HG02870 (cell line): ENCODE results near the gene POU5F1.
"Not testable (repeated sequence)": the region's sequence is repeated elsewhere in the genome, so short reads cannot be mapped to it uniquely, and the experiment has no call there.

Source experiments
- ATAC-seq: cut with Tn5 transposase; IDR thresholded peaks from one replicate; pipeline ENCODE4 v1.9.1; 2021; ENCODE audit warnings: mild to moderate bottlenecking, moderate library complexity; ENCODE audit not compliant: unreplicated experiment

POU5F1 gene

DNA sequence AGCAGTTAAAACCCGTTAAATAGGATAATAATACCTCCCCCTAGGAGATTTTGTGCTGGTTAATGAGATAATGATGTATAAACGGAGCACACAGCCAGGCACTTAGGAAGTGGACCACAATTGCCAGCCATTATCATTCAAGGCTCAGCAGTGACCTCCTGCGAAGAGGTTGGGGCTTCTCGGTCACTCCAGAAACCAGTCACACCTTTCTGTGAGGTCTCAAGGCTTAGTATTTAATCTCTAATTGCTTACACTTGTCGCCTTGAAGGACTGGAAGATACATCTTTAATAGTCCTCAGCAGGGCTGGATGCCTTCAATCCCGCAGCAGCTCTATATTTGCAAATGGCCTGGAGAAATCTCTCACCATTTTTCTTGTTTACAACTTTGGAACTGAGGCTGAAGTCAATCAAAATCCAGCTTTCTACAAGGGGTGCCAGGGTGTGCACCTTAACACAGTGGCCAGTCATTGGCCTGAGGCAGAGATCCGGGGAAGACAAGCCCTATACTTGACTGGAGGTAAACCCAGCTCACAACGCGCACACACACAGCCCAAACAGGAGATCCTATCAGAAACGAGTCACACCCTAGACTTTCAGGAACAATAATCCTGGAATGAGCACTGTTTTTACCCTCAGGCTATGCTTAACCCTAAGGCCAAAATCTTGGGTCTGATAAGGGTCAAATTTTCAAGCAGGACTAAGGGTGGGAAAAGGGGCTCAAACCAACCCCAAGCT is 1.2 kb downstream of the POU5F1 start:
- ATAC-seq, result no peak

DNA sequence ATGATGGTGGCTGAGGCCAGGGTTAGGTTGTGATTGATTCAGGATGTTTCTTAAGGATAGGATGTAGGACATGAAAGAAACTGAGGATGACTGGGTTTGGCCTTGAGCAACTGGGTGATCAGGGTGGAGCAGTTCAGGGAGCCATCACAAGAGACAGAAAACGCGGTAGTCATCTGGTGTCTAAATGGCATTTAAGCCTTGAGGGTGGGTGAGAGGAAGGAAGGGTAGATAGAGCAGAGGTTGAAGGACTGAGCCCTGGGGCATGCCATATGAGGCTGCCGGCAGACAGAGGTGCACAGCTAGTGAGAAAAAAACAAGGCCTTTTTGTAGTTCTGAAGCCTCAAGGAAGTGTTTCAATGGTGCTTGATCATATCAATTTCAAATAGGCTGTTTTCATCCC is 1.9 kb downstream of the POU5F1 start:
- ATAC-seq, result no peak

DNA sequence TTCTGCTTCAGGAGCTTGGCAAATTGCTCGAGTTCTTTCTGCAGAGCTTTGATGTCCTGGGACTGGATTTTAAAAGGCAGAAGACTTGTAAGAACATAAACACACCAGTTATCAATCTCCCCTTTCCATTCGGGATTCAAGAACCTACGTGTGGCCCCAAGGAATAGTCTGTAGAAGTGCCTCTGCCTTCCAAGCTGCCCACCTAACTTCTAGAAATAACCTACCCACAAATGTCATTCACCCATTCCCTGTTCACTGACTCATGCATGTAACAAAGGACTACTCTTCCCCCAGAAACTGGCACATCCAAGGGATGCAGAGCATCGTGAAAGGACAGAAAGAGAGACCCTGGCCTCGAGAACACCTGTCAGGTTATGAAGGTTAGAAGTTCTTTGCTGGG is 4.5 kb downstream of the POU5F1 start:
- ATAC-seq, result no peak

DNA sequence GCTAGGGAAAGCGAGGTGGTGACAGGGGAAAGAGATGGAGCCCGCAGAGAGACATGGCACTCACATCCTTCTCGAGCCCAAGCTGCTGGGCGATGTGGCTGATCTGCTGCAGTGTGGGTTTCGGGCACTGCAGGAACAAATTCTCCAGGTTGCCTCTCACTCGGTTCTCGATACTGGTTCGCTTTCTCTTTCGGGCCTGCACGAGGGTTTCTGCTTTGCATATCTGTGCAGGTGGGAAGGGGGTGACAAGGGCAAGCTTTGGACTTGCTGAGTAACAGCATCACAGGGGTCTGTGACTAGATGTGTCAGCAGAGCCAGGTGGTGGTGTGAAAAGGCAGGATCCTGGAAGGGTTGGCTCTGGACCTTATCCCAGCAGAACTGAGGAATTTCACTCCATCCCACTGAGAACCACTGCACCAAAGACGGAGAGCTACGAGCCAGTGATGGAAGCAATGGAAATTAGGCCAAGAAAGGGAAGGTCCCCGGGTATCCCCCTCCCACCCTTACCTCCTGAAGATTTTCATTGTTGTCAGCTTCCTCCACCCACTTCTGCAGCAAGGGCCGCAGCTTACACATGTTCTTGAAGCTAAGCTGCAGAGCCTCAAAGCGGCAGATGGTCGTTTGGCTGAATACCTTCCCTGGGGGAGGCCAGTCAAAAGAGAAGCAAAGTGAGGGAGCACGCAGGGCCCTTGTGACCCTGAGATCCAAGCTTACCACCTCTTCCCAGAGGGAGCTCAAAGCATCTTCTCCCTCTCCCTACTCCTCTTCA is 5.2 kb downstream of the POU5F1 start:
- peak; percentile 68 for ATAC-seq

DNA sequence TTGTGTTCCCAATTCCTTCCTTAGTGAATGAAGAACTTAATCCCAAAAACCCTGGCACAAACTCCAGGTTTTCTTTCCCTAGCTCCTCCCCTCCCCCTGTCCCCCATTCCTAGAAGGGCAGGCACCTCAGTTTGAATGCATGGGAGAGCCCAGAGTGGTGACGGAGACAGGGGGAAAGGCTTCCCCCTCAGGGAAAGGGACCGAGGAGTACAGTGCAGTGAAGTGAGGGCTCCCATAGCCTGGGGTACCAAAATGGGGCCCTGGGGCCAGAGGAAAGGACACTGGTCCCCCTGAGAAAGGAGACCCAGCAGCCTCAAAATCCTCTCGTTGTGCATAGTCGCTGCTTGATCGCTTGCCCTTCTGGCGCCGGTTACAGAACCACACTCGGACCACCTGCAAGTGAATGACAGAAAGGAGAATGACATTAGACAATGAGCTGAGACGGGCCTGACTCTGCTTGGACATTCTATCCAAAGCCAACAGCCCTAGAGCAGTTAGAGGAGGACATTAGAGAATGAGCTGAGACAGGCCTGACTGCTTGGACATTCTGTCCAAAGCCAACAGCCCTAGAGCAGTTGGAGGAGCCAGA is 5.9 kb downstream of the POU5F1 start:
- not testable (repeated sequence) for ATAC-seq

DNA sequence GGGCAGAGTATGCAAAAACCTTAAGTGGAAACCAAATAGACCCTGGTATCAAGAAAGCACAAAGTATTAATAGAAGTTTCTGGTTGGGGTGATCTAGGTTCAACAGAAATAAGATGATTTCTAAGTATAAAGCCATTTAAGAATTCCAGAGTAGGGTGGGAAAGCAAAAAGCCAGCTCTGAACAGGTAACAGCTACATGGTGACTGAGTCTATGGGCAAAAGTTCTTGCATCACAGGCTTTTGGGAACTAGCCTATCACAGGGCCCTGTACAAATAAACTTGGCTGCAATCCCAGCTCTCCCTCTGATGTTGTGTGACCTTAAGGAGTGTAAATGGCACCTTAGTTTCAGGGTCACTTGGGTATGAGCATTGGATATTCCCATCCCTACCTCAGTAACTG is 6.6 kb downstream of the POU5F1 start:
- ATAC-seq, result no peak

DNA sequence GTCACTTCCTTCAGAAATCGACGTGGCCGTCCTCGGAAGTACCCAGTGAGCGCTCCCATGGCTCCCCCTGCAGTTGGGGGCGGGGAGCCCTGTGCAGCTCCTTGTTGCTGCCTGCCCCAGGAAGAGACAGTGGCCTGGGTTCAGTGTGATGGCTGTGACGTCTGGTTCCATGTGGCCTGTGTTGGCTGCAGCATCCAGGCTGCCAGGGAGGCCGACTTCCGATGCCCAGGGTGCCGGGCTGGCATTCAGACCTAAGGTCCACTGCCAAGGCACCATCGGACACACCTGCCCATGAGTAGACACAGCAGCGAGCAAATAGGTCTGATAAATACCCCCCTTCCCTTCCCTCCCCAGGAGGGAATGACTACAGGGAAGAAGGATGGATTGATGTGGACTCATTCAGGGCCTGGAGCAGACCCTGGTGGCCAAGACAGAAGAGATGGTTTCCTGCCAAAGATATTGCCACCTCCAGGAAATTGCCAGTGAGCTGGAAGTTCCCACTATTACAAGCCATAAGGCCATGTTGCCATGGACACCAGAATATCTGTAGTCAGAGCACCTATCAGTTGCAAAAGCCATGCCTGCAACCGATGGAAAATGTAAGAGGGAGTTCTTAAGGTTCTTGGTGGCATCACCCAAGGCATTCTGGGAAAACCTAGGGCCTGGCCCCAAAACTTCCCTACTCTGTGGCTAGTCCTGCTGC is 7.9 kb downstream of the POU5F1 start:
- ATAC-seq, result no peak

DNA sequence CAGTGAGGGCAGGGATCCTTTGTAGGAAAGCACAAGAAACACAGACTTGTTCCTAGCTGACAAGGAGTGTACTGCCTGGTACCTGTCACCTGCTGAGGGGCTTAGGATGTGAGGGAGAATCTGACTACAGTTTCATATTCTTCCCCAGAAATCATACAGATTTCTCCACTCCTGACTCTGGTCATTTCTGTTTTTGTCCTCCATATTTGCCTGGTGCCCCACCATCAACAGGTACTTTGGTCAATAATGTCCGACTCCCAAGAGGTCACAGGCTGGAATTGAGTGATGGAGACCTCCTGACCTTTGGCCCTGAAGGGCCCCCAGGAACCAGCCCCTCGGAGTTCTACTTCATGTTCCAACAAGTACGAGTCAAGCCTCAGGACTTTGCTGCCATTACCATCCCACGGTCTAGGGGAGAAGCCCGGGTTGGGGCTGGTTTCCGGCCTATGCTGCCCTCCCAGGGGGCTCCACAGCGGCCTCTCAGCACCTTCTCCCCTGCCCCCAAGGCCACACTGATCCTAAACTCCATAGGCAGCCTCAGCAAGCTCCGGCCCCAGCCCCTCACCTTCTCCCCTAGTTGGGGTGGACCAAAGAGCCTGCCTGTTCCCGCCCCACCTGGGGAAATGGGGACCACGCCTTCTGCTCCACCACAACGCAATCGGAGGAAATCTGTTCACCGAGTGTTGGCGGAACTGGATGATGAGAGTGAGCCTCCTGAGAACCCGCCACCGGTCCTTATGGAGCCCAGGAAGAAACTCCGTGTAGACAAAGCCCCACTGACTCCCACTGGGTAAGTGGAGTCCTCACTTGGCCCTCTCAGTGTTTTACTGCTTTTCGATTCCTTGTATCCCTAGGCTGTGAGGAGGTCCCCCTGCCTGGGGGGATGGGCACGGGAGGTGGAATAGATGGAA is 9.0 kb downstream of the POU5F1 start:
- no peak for ATAC-seq

DNA sequence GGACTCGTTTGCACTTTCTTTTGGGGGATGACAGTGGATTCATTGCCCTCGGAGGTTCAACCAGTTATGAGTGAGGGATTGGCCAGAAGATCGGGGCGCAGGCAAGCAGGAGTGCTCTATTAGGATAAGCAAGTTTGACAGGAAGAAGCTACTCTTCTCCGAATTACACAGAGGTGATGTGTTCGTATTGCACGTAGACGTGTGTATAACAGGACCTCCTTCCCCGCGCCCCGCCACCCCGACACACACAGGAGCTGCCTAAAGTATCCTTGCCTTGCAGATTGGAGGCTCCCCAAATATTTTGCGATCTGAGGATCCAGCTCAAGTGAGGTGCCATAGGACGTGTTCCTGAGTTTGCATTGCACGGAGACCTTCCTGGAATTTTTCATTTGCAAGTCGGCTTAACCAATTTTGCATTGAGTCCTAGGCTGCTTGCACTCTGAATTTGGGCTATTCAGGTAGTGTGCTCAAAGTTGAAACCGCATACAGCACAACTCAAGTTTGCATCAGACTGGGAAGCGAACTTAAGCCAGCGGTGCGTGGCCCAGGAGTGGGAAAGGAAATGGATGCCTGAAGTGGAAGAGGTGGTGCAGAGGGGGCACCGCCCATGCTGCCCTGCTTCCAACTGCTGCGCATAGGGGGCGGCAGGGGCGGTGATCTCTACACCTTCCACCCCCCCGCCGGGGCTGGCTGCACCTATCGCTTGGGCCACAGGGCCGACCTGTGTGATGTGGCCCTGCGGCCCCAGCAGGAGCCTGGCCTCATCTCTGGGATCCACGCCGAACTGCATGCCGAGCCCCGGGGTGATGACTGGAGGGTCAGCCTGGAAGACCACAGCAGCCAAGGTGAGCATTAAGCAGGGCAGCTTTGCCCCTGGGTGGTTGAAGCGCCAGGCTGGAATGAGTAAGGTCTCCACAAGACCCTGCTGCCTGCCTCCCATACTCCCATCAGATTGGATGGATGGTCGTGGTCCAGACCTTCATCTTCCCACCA is 11.3 kb downstream of the POU5F1 start:
- ATAC-seq, result no peak

DNA sequence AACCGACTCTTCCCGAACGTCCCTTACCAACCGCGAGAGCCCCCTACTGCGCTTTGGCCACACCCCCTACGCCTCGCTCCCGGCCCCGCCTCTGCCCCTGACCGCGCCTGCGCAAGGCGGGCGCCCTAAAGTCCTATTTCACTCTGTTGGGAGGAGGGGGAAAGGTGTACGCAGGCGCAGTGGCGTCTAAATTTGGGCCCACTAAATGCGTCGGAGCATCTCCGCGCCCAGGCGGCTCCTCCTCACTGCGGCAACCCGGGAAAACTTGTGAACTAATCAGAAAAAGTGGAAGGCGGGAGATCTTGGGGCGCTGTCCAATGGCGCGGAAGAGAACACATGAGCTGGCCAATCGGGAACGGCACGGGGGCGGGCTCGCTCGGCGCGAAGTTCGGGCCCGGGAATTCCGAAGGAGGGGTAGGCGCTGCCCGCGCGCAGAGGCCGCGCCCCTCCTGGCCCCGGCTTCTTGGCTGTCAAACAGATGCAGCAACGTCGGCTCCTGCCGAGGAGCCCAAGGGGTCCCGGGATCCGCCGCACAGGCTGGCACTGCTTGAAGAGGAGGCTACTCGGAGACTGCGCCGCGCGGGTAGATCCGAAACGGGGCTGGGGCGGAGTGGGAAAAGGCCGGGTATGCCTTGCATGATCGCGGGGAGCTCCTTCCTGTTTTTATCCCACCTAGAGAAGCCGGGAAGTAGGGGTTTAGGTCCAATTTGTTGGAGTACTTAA is 12.2 kb downstream of the POU5F1 start, which contains the start of gene TCF19:
Gene TCF19 (plus strand): TSS at position 450 of the 723 bp plus-strand sequence. CDS start 881 bp downstream, outside the sequence.
- peak; percentile 84 for ATAC-seq

DNA sequence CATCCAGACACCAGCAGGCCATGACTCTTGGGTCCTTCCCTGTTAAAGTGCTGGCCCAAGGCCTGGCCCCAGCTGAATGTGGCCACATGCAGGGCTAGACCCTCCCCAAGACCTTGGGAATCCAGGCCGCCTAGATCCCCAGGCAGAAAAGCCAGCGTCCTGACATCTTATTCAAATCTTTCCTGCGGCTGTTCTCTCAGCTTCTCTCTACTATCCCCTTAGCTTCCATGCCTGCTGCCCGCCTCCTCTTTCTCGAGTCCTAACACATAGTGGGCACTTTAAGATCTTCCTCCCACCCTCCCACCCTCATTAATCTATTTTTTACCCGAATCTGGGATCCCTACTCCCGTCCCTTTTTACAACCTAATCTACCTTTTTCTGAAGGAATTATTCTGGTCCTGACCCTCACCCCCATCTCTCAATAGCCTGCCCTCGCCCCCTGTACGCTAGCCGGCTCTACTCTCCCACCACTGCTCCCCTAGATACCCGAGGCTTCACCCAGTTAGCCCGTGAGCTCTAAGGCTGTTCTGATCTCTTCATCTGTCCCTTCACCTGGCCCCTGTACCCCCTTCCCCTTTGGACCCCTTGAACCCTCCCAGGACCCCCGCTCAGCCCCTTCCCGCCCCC is 12.9 kb downstream of the POU5F1 start, which contains the start of gene CCHCR1:
Gene CCHCR1 (minus strand): TSS at position 290 of the 627 bp plus-strand sequence. CDS start 202 bp downstream, at position 88.
- ATAC-seq, result no peak

DNA sequence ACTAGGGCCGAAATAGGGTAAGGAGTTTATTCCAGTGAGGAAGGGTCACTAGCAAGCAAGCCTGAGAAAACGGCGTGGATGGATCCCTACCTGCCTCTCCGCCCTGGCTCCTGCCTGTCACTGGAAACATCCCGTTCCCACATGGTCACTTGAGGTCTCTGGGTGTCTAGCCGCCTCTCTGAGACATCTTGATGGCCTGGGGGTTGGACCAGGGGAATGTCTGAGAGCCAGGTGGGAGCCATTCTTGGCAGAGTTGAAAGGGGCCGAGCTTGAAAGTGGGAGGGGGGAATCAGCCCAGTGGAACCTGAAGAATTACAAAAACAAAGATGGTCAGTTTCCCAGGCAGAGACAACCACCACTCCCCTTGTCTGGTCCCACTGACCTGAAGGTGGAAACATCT is 13.8 kb downstream of the POU5F1 start:
- no peak for ATAC-seq

DNA sequence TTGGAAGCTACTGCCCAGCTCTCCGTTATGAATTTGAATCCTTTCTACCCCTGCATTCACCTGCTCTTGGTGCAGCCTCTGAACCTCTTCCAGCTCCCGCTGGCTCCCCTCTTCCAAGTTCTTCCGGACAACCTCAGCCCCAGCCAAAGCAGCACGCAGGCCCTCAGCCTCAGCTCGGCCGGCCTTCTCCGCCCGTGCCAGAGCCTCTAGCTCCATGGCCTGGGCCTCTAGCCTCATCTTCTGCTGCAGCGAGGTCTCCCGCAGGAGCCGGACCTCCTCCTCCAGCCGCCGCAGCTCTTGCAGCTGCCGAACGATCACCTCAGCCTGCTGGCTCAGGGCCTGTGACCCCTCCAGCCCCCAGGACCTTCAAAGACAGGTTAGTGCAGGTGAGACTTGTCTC is 16.0 kb downstream of the POU5F1 start:
- ATAC-seq, result no peak

DNA sequence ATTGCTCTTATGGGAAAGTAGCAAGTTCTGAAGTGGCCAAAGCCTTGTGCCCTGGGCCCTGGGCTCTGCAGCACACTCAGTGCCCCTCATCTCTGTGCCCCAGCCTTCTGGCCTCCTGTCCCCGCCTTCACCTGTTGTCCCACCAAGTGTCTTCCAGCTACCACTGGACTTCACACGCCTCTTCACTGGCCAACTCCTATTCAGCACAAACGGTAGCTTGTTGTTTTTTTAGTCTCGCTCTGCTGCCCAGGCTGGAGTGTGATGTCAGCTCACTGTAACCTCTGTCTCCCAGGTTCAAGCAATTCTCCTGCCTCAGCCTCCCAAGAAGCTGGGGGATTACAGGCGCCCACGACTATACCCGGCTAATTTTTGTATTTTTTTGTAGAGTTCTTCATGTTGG is 17.7 kb downstream of the POU5F1 start:
- no peak for ATAC-seq

DNA sequence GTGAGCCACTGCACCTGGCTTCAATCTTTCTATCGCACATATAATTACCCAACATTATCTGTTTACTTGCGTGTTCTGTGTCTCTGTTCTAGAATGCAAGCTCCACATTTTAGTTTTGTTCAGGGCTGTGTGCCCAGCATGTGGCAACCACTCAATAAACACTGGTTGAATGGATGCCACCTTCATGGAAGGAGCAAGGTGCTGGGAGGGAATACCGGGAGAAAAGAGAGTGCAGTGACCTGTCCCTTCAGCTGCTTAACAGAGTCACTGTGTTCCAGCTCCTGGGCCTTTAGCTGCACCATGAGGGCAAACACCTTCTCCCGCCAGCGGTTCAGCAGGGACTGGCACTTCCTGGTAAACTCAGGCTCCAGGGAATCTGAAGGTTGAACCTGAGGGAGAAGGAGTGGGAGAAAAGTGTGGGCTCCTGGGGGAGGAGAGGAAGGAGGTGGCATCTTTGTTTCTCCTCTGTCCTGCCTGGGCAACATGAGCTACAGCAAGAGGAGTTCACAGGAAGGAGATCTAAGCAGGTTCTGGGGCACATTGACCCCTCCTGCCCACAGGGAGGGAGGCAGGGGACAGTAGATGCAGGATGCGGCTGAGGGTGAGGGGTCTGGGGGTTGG is 20.5 kb downstream of the POU5F1 start:
- ATAC-seq, result no peak

DNA sequence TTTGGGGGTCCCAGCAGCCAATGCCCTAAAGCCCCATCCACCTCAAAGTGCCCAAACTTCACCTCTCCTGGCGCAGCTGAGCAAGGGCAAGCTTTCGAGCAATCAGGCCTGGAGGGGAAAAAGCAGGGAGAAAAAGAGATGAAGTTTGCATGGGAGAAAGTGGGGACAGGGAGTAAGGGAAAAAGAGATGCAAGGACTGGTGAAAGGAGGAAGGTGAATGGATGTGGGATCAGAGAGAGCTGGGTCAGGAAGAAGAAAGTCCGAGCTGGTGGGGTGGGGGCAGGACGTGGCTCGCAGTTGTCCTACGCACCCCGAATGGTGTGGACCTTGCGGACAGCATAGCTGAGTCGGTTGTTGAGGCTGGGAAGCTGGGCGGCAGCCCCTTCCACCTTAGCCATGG is 25.1 kb downstream of the POU5F1 start:
- ATAC-seq, result no peak

DNA sequence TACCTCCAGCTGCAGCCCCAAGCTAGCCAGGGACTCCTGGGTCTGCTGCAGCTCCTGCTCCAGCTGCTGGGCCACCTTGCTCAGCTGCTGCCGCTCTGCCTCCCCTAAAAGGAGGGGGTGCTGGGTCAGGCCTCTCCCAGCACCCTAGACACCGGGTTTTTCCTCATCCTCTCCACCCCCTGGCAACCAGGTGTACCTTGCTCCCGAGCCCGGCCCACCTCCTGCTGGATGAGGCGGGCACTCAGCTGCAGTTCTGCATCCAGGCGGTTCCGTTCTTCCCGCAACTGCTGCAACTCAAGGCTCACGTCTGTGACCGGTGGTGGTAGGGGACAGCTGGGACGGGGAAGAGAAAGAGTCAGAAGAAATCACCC is 25.5 kb downstream of the POU5F1 start:
- no peak for ATAC-seq
